ENCODE data around the gene GFOD2.

Gene GFOD2

DNA sequence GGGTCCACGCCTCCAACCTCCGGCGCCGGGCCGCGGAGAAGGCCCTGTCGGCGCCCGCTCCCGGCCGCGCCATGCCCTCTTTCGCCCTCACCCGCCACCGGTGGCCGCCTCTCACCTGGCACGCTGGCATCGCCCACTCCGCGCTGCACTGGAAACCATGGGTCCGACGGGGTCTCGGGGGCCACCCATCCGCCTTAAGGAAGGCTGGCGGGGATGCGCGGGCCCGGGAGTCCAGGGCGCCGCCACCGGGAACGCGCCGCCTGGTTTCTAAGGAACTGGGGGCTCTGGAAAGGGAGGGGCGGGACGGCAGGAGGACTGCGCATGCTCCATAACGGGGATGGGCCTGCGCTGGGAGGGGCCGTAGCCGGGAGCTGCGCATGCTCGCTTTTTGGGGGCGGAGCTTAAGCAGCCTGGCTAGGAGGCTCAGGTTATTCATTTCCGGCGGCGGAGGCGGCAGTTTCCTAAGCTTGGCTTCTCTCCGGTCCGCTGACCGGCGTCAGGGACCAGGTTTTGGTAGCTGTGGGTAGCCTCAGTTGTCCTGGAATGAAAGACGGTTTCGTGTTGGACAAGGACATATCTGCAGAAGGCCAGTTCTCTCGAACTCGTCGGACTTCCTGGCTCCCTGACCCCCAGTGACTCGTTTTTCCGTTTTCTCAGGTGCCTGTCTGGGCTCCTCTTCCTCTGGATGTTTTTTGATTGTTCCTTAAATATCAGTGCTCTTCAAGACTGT, at the start of gene GFOD2:
GFOD2 (minus strand) TSS at position 269 of the 730 bp plus-strand sequence. CDS start 33,601 bp downstream, outside the sequence.
- TF ChIP-seq, protein P1, sequence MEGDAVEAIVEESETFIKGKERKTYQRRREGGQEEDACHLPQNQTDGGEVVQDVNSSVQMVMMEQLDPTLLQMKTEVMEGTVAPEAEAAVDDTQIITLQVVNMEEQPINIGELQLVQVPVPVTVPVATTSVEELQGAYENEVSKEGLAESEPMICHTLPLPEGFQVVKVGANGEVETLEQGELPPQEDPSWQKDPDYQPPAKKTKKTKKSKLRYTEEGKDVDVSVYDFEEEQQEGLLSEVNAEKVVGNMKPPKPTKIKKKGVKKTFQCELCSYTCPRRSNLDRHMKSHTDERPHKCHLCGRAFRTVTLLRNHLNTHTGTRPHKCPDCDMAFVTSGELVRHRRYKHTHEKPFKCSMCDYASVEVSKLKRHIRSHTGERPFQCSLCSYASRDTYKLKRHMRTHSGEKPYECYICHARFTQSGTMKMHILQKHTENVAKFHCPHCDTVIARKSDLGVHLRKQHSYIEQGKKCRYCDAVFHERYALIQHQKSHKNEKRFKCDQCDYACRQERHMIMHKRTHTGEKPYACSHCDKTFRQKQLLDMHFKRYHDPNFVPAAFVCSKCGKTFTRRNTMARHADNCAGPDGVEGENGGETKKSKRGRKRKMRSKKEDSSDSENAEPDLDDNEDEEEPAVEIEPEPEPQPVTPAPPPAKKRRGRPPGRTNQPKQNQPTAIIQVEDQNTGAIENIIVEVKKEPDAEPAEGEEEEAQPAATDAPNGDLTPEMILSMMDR (IDR thresholded peaks at IDR 0.05), result peak in 1 of 2 experiments; percentile 8
- Histone ChIP-seq H3K27me3 (no peaks in the 10 kb centered on the region), H3K9me3 (no peaks in the 10 kb centered on the region), H3K4me1 (peaks cover 0 to 22% (median 17%) of the 10 kb centered on the region in 4 donors), H3K27ac (peak within 1 kb of the TSS; percentile 87 to 90), H3K36me3 (peaks cover 0 to 14% (median 9%) of the 10 kb centered on the region in 3 donors), H3K4me3 (peak within 1 kb of the TSS; percentile 79 to 89)
- DNase-seq, result peak; percentile 95 to 98
- intact Hi-C loops (cut with DNase I; ENCODE audit: low total_unique reads), result no loop called here

- Histone ChIP-seq H3K27me3 (no peaks in the 10 kb centered on the region), H3K9me3 (no peaks in the 10 kb centered on the region), H3K4me1 (peaks cover 0 to 4% (median 0%) of the 10 kb centered on the region in 4 donors), H3K4me3 (no peak overlapping the region), H3K36me3 (peaks cover 12 to 47% (median 25%) of the 10 kb centered on the region in 3 donors), H3K27ac (no peak overlapping the region)
- no peak for DNase-seq
- TF ChIP-seq, protein P1 (IDR thresholded peaks at IDR 0.05), result no peak
- intact Hi-C loops (cut with DNase I; ENCODE audit: low total_unique reads), result no loop called here
Observed at GRCh38 chr16:67767953-67768352, 48.8 kb upstream of the GFOD2 start.

DNA sequence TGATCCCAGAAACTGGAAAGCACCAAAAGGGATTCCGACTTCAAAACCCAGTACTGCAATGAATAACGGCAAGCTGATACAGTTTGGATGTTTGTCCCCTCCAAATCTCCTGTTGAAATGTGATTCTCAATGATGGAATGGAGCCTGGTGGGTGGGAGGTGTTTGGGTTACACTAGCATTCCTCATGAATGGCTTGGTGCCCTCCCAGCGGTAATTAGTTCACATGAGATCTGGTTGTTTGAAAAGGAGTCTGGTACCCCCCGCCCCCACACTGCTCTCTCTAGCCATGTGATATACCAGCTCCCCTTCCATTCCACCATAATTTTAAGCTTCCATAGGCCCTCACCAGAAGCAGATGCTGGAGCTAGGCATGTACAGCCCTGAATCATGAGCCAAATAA, 47.2 kb upstream of the GFOD2 start:
- Histone ChIP-seq H3K9me3 (no peaks in the 10 kb centered on the region), H3K4me3 (no peak overlapping the region), H3K27me3 (no peaks in the 10 kb centered on the region), H3K27ac (no peak overlapping the region), H3K36me3 (peaks cover 12 to 45% (median 22%) of the 10 kb centered on the region in 3 donors), H3K4me1 (no peaks in the 10 kb centered on the region)
- intact Hi-C loops (cut with DNase I; ENCODE audit: low total_unique reads), result no loop called here
- no peak for DNase-seq
- TF ChIP-seq, protein P1 (IDR thresholded peaks at IDR 0.05), result no peak

DNA sequence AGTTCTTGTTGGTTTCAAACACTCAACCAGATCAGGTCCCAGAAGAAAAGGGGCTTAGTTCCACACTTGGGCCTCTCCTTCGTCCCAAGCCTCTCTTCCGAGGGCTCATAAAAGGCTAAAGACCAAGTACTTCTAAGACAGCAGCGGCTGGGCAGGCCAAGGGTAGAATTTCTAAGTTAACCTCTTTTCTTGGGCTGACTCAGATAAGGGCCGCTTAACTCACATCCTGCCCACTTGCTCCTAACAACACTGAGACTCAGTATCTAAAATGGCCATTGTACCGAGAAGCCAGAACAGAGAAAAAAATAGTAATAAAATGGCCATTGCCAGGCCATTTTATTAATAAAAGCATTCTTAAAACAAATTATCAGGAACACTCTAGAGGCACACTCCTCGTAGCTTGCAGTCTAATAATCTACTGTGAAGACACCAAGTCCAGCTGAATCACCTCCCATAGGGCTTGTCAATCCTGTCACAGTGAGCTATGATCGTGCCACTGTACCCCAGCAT, 45.1 kb upstream of the GFOD2 start:
- H3K27ac ChIP-seq, result no peak overlapping the region
- intact Hi-C loops (cut with DNase I; ENCODE audit: low total_unique reads), result no loop called here
- no peaks in the 10 kb centered on the region for H3K27me3 ChIP-seq
- no peaks in the 10 kb centered on the region for H3K9me3 ChIP-seq
- DNase-seq, result no peak
- H3K36me3 ChIP-seq, result peaks cover 3 to 38% (median 14%) of the 10 kb centered on the region in 3 donors
- TF ChIP-seq, protein P1 (IDR thresholded peaks at IDR 0.05), result no peak
- H3K4me1 ChIP-seq, result no peaks in the 10 kb centered on the region
- H3K4me3 ChIP-seq, result no peak overlapping the region

DNA sequence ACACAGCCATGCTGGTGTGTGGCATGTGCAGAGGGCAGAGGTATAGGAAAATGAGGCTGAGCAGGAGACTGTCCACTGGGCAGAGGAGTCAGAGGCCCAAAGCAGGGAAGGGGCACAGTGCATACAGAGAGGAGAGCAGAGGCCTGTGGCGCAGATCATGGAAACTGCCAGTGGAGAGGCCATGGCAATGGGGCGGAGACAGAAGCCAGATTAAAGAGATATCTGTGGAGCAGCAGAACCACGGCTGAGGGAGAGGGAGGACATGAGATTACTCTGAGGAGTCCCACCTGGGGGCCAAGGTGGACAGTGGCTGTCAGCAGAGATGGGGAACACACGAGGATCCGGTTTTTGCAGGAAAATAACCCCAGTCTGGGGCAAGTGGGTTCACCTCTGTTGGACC, 44.0 kb upstream of the GFOD2 start:
- no peak overlapping the region for H3K27ac ChIP-seq
- peaks cover 4 to 47% (median 19%) of the 10 kb centered on the region in 3 donors for H3K36me3 ChIP-seq
- H3K4me1 ChIP-seq, result no peaks in the 10 kb centered on the region
- no peaks in the 10 kb centered on the region for H3K9me3 ChIP-seq
- H3K27me3 ChIP-seq, result no peaks in the 10 kb centered on the region
- intact Hi-C loops (cut with DNase I; ENCODE audit: low total_unique reads), result no loop called here
- H3K4me3 ChIP-seq, result no peak overlapping the region
- no peak for DNase-seq
- TF ChIP-seq, protein P1 (IDR thresholded peaks at IDR 0.05), result no peak
